Prostate gland (tissue), 2 donors: ENCODE results near the gene PFKFB3.

ENCODE experiments used
- POLR2A ChIP-seq: fragments of 450-650 bp; IDR thresholded peaks from one replicate; pipeline ENCODE4 v1.6.1; 2016; ENCODE audit warnings: antibody characterized with exemption, mild to moderate bottlenecking
- POLR2AphosphoS5 ChIP-seq: sonication (generic); formaldehyde crosslinking; IDR thresholded peaks from one replicate; pipeline ENCODE4 v1.6.1; 2017; ENCODE audit warnings: antibody characterized with exemption
- TF ChIP-seq, protein P1 (sequence below), 4 experiments: fragments of 200-600 bp in 2 of 4; fragments of 450-650 bp in 2 of 4; sonication (generic) in 2 of 4; IDR thresholded peaks; 1 replicate in 3 of 4; 2 replicates in 1 of 4; pipeline ENCODE4 v1.5.1; 2016 to 2019; ENCODE audit warnings: antibody characterized with exemption in 4 of 4, mild to moderate bottlenecking in 2 of 4, moderate library complexity in 2 of 4

DNA sequence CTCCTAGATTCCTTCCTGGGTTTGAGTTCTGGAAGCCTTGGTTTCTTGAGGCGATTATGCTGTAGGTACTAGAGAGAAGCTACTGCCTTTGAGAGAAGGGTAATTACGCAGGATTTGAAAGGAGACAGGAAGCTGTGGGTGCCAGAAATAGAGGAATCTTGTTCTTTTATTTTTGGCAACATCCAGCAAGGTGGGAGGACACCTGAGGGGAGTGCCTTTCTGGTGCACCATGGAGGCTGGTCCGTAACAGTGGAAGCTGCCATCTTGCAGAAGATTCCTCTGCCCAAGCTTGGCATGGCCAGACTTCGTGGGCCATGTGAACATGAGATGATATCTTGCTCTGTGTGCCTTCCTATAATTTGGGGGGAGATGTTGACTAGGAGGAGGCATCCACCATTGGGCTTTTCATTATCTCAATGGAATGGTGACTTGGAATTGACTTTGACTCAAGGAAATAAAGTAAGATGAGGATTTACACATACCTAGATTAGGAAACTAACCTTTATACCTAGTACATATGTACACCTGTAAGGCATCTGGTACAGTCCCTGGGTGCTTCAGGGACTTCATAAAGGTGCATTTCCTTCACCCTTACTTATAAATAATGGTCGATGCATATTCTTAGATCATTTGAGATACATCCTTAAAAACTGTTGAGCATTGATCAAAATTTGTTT is 98.2 kb downstream of the PFKFB3 start:
- TF ChIP-seq, protein P1, sequence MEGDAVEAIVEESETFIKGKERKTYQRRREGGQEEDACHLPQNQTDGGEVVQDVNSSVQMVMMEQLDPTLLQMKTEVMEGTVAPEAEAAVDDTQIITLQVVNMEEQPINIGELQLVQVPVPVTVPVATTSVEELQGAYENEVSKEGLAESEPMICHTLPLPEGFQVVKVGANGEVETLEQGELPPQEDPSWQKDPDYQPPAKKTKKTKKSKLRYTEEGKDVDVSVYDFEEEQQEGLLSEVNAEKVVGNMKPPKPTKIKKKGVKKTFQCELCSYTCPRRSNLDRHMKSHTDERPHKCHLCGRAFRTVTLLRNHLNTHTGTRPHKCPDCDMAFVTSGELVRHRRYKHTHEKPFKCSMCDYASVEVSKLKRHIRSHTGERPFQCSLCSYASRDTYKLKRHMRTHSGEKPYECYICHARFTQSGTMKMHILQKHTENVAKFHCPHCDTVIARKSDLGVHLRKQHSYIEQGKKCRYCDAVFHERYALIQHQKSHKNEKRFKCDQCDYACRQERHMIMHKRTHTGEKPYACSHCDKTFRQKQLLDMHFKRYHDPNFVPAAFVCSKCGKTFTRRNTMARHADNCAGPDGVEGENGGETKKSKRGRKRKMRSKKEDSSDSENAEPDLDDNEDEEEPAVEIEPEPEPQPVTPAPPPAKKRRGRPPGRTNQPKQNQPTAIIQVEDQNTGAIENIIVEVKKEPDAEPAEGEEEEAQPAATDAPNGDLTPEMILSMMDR (IDR thresholded peaks at IDR 0.05) = no peak
- no peak for TF ChIP-seq POLR2AphosphoS5
- TF ChIP-seq POLR2A = no peak
